ENCODE data around the gene SLC30A2.

SLC30A2 gene

GRCh38 chr1:26029054-26029863 lies 16.7 kb downstream of the SLC30A2 start:
- Histone ChIP-seq H2AFZ (ENCODE audit: low read length) (no peak overlapping the region), H3K4me2 (ENCODE audit: low read depth, low read length) (no peak overlapping the region), H3K79me2 (ENCODE audit: low read length) (no peaks in the 10 kb centered on the region), H3F3A (ENCODE audit: insufficient read depth, low read length) (no peaks in the 10 kb centered on the region), H3K4me3 (ENCODE audit: low read length) (no peak overlapping the region), H3K27ac (ENCODE audit: low read length) (no peak overlapping the region), H3K9me2 (replicated peaks; ENCODE audit: insufficient read depth, low read length) (no peaks in the 10 kb centered on the region), H4K20me1 (ENCODE audit: insufficient read depth, low read length) (no peaks in the 10 kb centered on the region), H3K9ac (ENCODE audit: low read length) (no peak overlapping the region), H3K27me3 (replicated peaks; ENCODE audit: insufficient read depth, low read length) (peaks cover 54% of the 10 kb centered on the region), H3K36me3 (replicated peaks; ENCODE audit: insufficient read depth, low read length) (no peaks in the 10 kb centered on the region), H3K4me1 (ENCODE audit: low read length) (no peaks in the 10 kb centered on the region), H3K9me3 (replicated peaks; ENCODE audit: insufficient read depth, low read length) (no peaks in the 10 kb centered on the region)
- no peak for TF ChIP-seq EZH2phosphoT487 (IDR thresholded peaks at IDR 0.05; ENCODE audit: low read length)
- TF ChIP-seq EZH2 (optimal IDR thresholded peaks at IDR 0.05; ENCODE audit: low read depth, low read length) = no peak
- TF ChIP-seq CTCF (IDR thresholded peaks at IDR 0.05; ENCODE audit: low read length) = no peak
- DNase-seq = no peak

GRCh38 chr1:26028490-26028980 lies 17.4 kb downstream of the SLC30A2 start:
- Histone ChIP-seq H3K4me2 (ENCODE audit: low read depth, low read length) (no peak overlapping the region), H3K79me2 (ENCODE audit: low read length) (no peaks in the 10 kb centered on the region)

GRCh38 chr1:26027716-26028489 lies 18.0 kb downstream of the SLC30A2 start:
- H3K27ac ChIP-seq (ENCODE audit: low read length) = no peak overlapping the region
- no peaks in the 10 kb centered on the region for H4K20me1 ChIP-seq (ENCODE audit: insufficient read depth, low read length)
- TF ChIP-seq EZH2 (optimal IDR thresholded peaks at IDR 0.05; ENCODE audit: low read depth, low read length) (no peak), CTCF (IDR thresholded peaks at IDR 0.05; ENCODE audit: low read length) (no peak), EZH2phosphoT487 (IDR thresholded peaks at IDR 0.05; ENCODE audit: low read length) (no peak)
- H2AFZ ChIP-seq (ENCODE audit: low read length) = no peak overlapping the region
- peaks cover 41% of the 10 kb centered on the region for H3K27me3 ChIP-seq (replicated peaks; ENCODE audit: insufficient read depth, low read length)
- no peaks in the 10 kb centered on the region for H3K4me1 ChIP-seq (ENCODE audit: low read length)
- H3K4me2 ChIP-seq (ENCODE audit: low read depth, low read length) = no peak overlapping the region
- no peaks in the 10 kb centered on the region for H3F3A ChIP-seq (ENCODE audit: insufficient read depth, low read length)
- H3K9ac ChIP-seq (ENCODE audit: low read length) = no peak overlapping the region
- H3K36me3 ChIP-seq (replicated peaks; ENCODE audit: insufficient read depth, low read length) = no peaks in the 10 kb centered on the region
- no peaks in the 10 kb centered on the region for H3K9me3 ChIP-seq (replicated peaks; ENCODE audit: insufficient read depth, low read length)
- no peaks in the 10 kb centered on the region for H3K79me2 ChIP-seq (ENCODE audit: low read length)
- H3K9me2 ChIP-seq (replicated peaks; ENCODE audit: insufficient read depth, low read length) = no peaks in the 10 kb centered on the region
- no peak for DNase-seq
- no peak overlapping the region for H3K4me3 ChIP-seq (ENCODE audit: low read length)

More at GRCh38 chr1:26028490-26028980, 17.4 kb downstream of the SLC30A2 start:
- Histone ChIP-seq H2AFZ (ENCODE audit: low read length) (no peak overlapping the region), H3K9me3 (replicated peaks; ENCODE audit: insufficient read depth, low read length) (no peaks in the 10 kb centered on the region), H3K4me1 (ENCODE audit: low read length) (no peaks in the 10 kb centered on the region), H3K36me3 (replicated peaks; ENCODE audit: insufficient read depth, low read length) (no peaks in the 10 kb centered on the region), H3K27ac (ENCODE audit: low read length) (no peak overlapping the region), H3K9ac (ENCODE audit: low read length) (no peak overlapping the region), H3K9me2 (replicated peaks; ENCODE audit: insufficient read depth, low read length) (no peaks in the 10 kb centered on the region), H4K20me1 (ENCODE audit: insufficient read depth, low read length) (no peaks in the 10 kb centered on the region), H3K4me3 (ENCODE audit: low read length) (no peak overlapping the region), H3F3A (ENCODE audit: insufficient read depth, low read length) (no peaks in the 10 kb centered on the region), H3K27me3 (replicated peaks; ENCODE audit: insufficient read depth, low read length) (peaks cover 48% of the 10 kb centered on the region)
- DNase-seq = no peak
- no peak for TF ChIP-seq EZH2 (optimal IDR thresholded peaks at IDR 0.05; ENCODE audit: low read depth, low read length)
- TF ChIP-seq EZH2phosphoT487 (IDR thresholded peaks at IDR 0.05; ENCODE audit: low read length) = no peak
- TF ChIP-seq CTCF (IDR thresholded peaks at IDR 0.05; ENCODE audit: low read length) = no peak

Data from MM.1S (cell line).